DND-41 (cell line): ENCODE results near the gene SLC8A2.

Experiments used
- CTCF ChIP-seq: IDR thresholded peaks from 2 replicates; pipeline ENCODE4 v1.5.1; 2012; ENCODE audit warnings: borderline replicate concordance, low read length, moderate library complexity, mild to moderate bottlenecking; ENCODE audit not compliant: poor library complexity, severe bottlenecking; ENCODE audit errors: extremely low read depth
- EZH2 ChIP-seq: IDR thresholded peaks from 3 replicates; pipeline ENCODE4 v1.6.1; 2012; ENCODE audit warnings: borderline replicate concordance, low read depth, mild to moderate bottlenecking, moderate library complexity, low read length, inconsistent platforms; ENCODE audit not compliant: severe bottlenecking

GRCh38 chr19:47465957-47466356 lies 5.7 kb downstream of the SLC8A2 start:
- TF ChIP-seq CTCF, result no peak
- no peak for TF ChIP-seq EZH2
